HEK293 (cell line): Measurements from ENCODE around the gene ST7.

Experiments used
- EGR2 ChIP-seq: fragments of 450-650 bp; formaldehyde crosslinking; IDR thresholded peaks from 2 replicates; pipeline ENCODE4 v1.5.1; 2016; ENCODE audit warnings: low read depth, missing biosample characterization, missing genetic modification characterization
- REST ChIP-seq: fragments of 450-650 bp; formaldehyde crosslinking; IDR thresholded peaks from 2 replicates; pipeline ENCODE4 v1.5.1; 2016; ENCODE audit warnings: missing biosample characterization, missing genetic modification characterization
- ZBTB17 ChIP-seq: fragments of 450-650 bp; formaldehyde crosslinking; IDR thresholded peaks from 2 replicates; pipeline ENCODE4 v1.5.1; 2016; ENCODE audit warnings: missing biosample characterization, missing genetic modification characterization
- ZBTB20 ChIP-seq: fragments of 450-650 bp; formaldehyde crosslinking; IDR thresholded peaks from 2 replicates; pipeline ENCODE4 v1.5.1; 2016; ENCODE audit warnings: missing biosample characterization, missing genetic modification characterization
- ZBTB8A ChIP-seq: fragments of 450-650 bp; formaldehyde crosslinking; IDR thresholded peaks from 2 replicates; pipeline ENCODE4 v1.5.1; 2016; ENCODE audit warnings: missing biosample characterization, missing genetic modification characterization
- ZNF132 ChIP-seq: fragments of 450-650 bp; formaldehyde crosslinking; IDR thresholded peaks from 2 replicates; pipeline ENCODE4 v1.5.1; 2017; ENCODE audit warnings: missing biosample characterization, missing genetic modification characterization, borderline replicate concordance
- ZNF302 ChIP-seq: fragments of 450-650 bp; formaldehyde crosslinking; IDR thresholded peaks from 2 replicates; pipeline ENCODE4 v1.5.1; 2016; ENCODE audit warnings: missing biosample characterization, missing genetic modification characterization, low read depth
- ZNF398 ChIP-seq: fragments of 450-650 bp; formaldehyde crosslinking; IDR thresholded peaks from 2 replicates; pipeline ENCODE4 v1.5.1; 2017; ENCODE audit warnings: missing biosample characterization, missing genetic modification characterization
- ZNF561 ChIP-seq: fragments of 450-650 bp; IDR thresholded peaks from 2 replicates; pipeline ENCODE4 v1.5.1; 2018; ENCODE audit warnings: missing biosample characterization, missing genetic modification characterization, borderline replicate concordance
- ZNF785 ChIP-seq: fragments of 450-650 bp; formaldehyde crosslinking; IDR thresholded peaks from 2 replicates; pipeline ENCODE4 v1.5.1; 2016; ENCODE audit warnings: missing biosample characterization, missing genetic modification characterization
- ZNF830 ChIP-seq: fragments of 450-650 bp; IDR thresholded peaks from 2 replicates; pipeline ENCODE4 v1.5.0; 2018; ENCODE audit warnings: missing biosample characterization, missing genetic modification characterization, low read depth, mild to moderate bottlenecking, moderate library complexity
- TF ChIP-seq, protein P1 (sequence below): fragments of 450-650 bp; formaldehyde crosslinking; IDR thresholded peaks from 2 replicates; pipeline ENCODE4 v1.5.1; 2016; ENCODE audit warnings: missing biosample characterization, missing genetic modification characterization
- TF ChIP-seq, protein P2 (sequence below): fragments of 450-650 bp; formaldehyde crosslinking; IDR thresholded peaks from 2 replicates; pipeline ENCODE4 v1.5.1; 2016; ENCODE audit warnings: missing biosample characterization, missing genetic modification characterization

- TF ChIP-seq ZNF132 (tag by site-specific recombination) (no peak), ZNF830 (tag by site-specific recombination) (no peak), ZNF785 (tag by site-specific recombination) (no peak), ZBTB20 (tag by site-specific recombination) (no peak), ZNF561 (no peak), REST (no peak), ZNF398 (no peak), ZBTB8A (no peak), ZBTB17 (tag by site-specific recombination) (no peak), ZNF302 (no peak), EGR2 (no peak)
- TF ChIP-seq, protein P1, sequence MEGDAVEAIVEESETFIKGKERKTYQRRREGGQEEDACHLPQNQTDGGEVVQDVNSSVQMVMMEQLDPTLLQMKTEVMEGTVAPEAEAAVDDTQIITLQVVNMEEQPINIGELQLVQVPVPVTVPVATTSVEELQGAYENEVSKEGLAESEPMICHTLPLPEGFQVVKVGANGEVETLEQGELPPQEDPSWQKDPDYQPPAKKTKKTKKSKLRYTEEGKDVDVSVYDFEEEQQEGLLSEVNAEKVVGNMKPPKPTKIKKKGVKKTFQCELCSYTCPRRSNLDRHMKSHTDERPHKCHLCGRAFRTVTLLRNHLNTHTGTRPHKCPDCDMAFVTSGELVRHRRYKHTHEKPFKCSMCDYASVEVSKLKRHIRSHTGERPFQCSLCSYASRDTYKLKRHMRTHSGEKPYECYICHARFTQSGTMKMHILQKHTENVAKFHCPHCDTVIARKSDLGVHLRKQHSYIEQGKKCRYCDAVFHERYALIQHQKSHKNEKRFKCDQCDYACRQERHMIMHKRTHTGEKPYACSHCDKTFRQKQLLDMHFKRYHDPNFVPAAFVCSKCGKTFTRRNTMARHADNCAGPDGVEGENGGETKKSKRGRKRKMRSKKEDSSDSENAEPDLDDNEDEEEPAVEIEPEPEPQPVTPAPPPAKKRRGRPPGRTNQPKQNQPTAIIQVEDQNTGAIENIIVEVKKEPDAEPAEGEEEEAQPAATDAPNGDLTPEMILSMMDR (tag by site-specific recombination): no peak
- TF ChIP-seq, protein P2, sequence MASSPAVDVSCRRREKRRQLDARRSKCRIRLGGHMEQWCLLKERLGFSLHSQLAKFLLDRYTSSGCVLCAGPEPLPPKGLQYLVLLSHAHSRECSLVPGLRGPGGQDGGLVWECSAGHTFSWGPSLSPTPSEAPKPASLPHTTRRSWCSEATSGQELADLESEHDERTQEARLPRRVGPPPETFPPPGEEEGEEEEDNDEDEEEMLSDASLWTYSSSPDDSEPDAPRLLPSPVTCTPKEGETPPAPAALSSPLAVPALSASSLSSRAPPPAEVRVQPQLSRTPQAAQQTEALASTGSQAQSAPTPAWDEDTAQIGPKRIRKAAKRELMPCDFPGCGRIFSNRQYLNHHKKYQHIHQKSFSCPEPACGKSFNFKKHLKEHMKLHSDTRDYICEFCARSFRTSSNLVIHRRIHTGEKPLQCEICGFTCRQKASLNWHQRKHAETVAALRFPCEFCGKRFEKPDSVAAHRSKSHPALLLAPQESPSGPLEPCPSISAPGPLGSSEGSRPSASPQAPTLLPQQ (tag by site-specific recombination): no peak
Measured at GRCh38 chr7:117083648-117084047, 130.3 kb downstream of the ST7 start.
